Dedifferentiated amniotic fluid mesenchymal stem cell (primary cell): ENCODE results near the gene ZGRF1.
"Not testable (repeated sequence)": the region's sequence is repeated elsewhere in the genome, so short reads cannot be mapped to it uniquely, and the experiment has no call there.

Experiments used
- DNase-seq: peaks from one replicate; pipeline ENCODE4 v3.0.0-alpha.2; 2016; ENCODE audit errors: extremely low spot score

ZGRF1 gene

GRCh38 chr4:112515198-112516065 lies 121.3 kb downstream of the ZGRF1 start:
- DNase-seq: no peak

GRCh38 chr4:112514647-112515197 lies 122.0 kb downstream of the ZGRF1 start:
- no peak for DNase-seq

DNA sequence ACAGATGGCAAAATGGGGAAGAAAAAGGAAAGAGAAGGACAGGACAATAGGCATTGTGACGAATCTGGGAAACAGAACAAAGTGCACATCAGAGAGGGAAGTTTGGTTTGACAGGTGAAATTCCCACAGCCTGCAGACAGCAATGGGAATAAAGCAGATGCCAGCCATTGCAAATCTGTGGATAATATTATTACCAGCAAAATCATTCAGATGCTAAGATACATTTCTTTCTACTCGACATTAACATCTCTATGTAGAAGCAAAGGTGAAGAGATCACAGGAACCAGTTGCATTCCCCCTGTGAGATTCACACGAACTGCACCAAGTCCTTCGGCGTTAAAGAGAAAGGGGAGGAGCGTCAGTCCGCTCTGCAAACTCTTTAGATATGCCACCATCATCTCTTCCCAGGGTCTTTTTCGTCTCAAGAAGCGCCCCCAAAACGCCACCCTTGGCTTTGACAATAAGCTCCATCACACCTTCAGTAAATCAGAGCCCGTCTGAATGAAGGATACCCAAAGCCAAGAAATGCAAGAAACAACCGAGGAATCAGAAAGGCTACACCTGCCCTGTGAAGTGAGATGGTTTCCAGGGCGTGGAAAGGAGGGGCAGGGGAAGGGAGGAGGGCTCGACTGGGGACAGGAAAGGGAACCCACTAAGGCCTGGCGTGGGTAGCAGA lies 122.6 kb downstream of the ZGRF1 start:
- DNase-seq: no peak

- DNase-seq: no peak
Observed at GRCh38 chr4:112511803-112512118, 124.9 kb downstream of the ZGRF1 start.

GRCh38 chr4:112511093-112511802 lies 125.5 kb downstream of the ZGRF1 start:
- no peak for DNase-seq

DNA sequence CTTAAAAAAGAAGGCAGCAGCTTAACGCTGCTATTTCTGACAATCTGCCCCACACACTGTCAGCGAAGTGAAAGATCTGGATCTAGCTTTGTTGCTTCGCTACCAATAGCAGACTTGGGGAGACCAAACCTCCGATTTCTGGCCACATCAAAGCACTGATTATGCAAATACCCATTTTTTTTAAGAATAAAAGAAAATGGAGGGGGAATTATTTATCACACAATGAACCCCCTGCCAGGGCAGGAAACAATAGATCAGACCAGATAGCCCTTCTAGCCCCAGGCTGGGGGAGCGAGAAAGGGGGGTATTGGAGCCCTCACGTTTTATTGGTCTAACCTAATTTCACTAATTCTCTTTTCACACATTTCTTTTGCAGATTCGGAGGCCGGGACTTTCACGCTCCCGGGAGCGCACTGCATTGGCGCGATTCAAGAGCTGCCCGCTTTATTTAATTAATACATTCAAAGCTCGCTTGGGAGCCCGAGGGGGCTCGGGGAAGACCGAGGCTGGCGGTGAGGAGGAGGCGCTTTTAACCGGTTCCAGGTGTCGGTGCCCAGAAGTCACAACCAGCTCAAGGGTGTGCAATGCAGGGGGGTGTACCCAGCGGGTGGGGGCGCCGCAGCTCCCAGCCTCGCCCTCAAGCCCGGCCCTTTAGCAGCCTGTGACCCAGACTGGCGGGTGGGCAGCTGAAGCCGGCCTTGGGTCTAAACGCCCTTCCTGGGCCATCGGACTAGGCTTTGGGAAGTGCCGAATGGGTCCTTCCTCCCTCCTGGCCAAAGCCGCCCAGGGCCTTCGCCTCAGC lies 126.2 kb downstream of the ZGRF1 start:
- no peak for DNase-seq

- DNase-seq: no peak
Observed at GRCh38 chr4:112509243-112510141, 127.2 kb downstream of the ZGRF1 start.

GRCh38 chr4:112508356-112508755 lies 128.4 kb downstream of the ZGRF1 start:
- no peak for DNase-seq

- no peak for DNase-seq
Observed at GRCh38 chr4:112504807-112505206, 131.9 kb downstream of the ZGRF1 start.

DNA sequence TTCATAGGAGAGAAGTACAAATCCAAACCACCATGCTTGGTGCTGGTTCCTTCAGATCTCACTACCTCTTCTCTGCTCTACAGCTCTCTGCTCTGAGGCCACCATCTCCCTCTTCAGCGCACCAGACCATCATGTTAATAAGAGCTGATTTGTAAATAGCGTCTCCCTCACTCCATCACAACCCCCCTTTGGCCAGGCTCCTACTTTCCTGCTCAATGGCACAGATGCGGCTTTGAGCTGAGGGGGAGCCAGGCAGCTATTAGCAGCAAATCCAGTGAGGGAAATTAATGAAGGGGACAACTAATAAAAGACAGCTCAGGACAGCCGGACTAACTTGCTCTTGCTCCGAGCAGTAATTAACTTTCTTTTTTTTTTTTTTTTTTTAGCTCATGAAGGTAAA lies 133.8 kb downstream of the ZGRF1 start:
- no peak for DNase-seq

DNA sequence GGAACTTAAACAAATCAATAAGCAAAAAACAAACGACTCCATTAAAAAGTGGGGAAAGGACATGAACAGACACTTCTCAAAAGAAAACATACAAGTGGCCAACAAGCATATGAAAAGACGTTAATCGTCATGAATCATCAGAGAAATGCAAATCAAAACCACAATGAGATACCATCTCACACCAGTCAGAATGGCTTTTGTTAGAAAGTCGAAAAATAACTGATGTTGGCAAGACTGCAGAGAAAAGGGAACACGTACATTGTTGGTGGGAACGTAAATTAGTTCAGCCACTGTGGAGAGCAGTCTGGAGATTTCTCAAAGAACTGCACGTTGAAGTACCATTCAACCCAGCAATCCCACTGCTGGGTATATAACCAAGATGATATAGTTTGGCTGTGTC lies 144.4 kb downstream of the ZGRF1 start:
- DNase-seq: no peak

GRCh38 chr4:112490808-112491207 lies 145.9 kb downstream of the ZGRF1 start:
- not testable (repeated sequence) for DNase-seq
